Measurements from ENCODE around the gene RP2.

Gene RP2

GRCh38 chrX:46922611-46923010 lies 85.8 kb downstream of the RP2 start:
- no peak for DNase-seq

GRCh38 chrX:46927718-46928117 lies 90.9 kb downstream of the RP2 start:
- no peak for DNase-seq

- DNase-seq = no peak
Observed at GRCh38 chrX:46929439-46930261, 92.8 kb downstream of the RP2 start.

All from activated CD4-positive, alpha-beta T cell treated with anti-CD3 and anti-CD28 coated beads, Interleukin-10, Interleukin-2, amounts not matched to agents 100 ng/mL and 50 ng/mL, durations not matched to agents 16 hours and 8 hours (primary cell).